Measurements from ENCODE around the gene OSBPL9. TPM values are rescaled to one million over a fixed set of nuclear protein-coding genes. Genes with fewer than 3 reads are reported as not detected.

The OSBPL9 gene
- total RNA-seq, 1 experiment from 2014 or later: 61.9 TPM

GRCh38 chr1:51749151-51749550 is 132.3 kb downstream of the OSBPL9 start:
- Mint-ChIP-seq H3K4me1 (ENCODE audit: low read depth, unreplicated experiment) (no peaks in the 10 kb centered on the region), H3K9me3 (ENCODE audit: unreplicated experiment) (no peaks in the 10 kb centered on the region)
- no peak for TF ChIP-seq CTCF (IDR thresholded peaks at IDR 0.05; ENCODE audit: insufficient read depth in 1 of 2, low read depth in 1 of 2, low read length in 1 of 2, severe bottlenecking in 1 of 2, unreplicated experiment in 1 of 2)

GRCh38 chr1:51750218-51750617 is 133.3 kb downstream of the OSBPL9 start:
- Mint-ChIP-seq H3K9me3 (ENCODE audit: unreplicated experiment) (no peaks in the 10 kb centered on the region), H3K36me3 (ENCODE audit: insufficient read depth, unreplicated experiment) (peaks cover 16% of the 10 kb centered on the region), H3K27me3 (ENCODE audit: insufficient read depth, unreplicated experiment) (no peaks in the 10 kb centered on the region), H3K27ac (ENCODE audit: unreplicated experiment) (no peak overlapping the region), H3K4me1 (ENCODE audit: low read depth, unreplicated experiment) (no peaks in the 10 kb centered on the region), H3K4me3 (ENCODE audit: unreplicated experiment) (no peak overlapping the region)
- no peaks in the 10 kb centered on the region for H3K4me1 ChIP-seq
- H3K9me3 ChIP-seq: no peaks in the 10 kb centered on the region
- ChIA-PET POLR2A (no interaction called here), CTCF (no interaction called here)
- intact Hi-C loops (cut with micrococcal nuclease; ENCODE audit: unreplicated experiment): no loop called here
- H3K36me3 ChIP-seq (ENCODE audit: control insufficient read depth, insufficient read depth, low read length): no peaks in the 10 kb centered on the region; the same call in none of the 2 replicates
- TF ChIP-seq CTCF (IDR thresholded peaks at IDR 0.05; ENCODE audit: insufficient read depth in 1 of 2, low read depth in 1 of 2, low read length in 1 of 2, severe bottlenecking in 1 of 2, unreplicated experiment in 1 of 2): no peak
- no peak for DNase-seq
- H3K4me3 ChIP-seq (ENCODE audit: low read depth, low read length): no peak overlapping the region
- no peaks in the 10 kb centered on the region for H3K27me3 ChIP-seq (replicated peaks; ENCODE audit: control insufficient read depth, insufficient read depth, low read length)
- no TSS peak for BruUV-seq (replicated peaks)

More at GRCh38 chr1:51749151-51749550, 132.3 kb downstream of the OSBPL9 start:
- H3K9me3 ChIP-seq: no peaks in the 10 kb centered on the region
- no peaks in the 10 kb centered on the region for H3K27me3 Mint-ChIP-seq (ENCODE audit: insufficient read depth, unreplicated experiment)
- H3K27me3 ChIP-seq (replicated peaks; ENCODE audit: control insufficient read depth, insufficient read depth, low read length): no peaks in the 10 kb centered on the region
- no peaks in the 10 kb centered on the region; the same call in 1 of the 2 replicates for H3K36me3 ChIP-seq (ENCODE audit: control insufficient read depth, insufficient read depth, low read length)
- intact Hi-C loops (cut with micrococcal nuclease; ENCODE audit: unreplicated experiment): no loop called here
- peaks cover 20% of the 10 kb centered on the region for H3K36me3 Mint-ChIP-seq (ENCODE audit: insufficient read depth, unreplicated experiment)
- POLR2A ChIA-PET: no interaction called here
- no peak overlapping the region for H3K4me3 Mint-ChIP-seq (ENCODE audit: unreplicated experiment)
- DNase-seq: no peak
- BruUV-seq (replicated peaks): no TSS peak
- H3K4me3 ChIP-seq (ENCODE audit: low read depth, low read length): no peak overlapping the region
- H3K27ac Mint-ChIP-seq (ENCODE audit: unreplicated experiment): no peak overlapping the region
- CTCF ChIA-PET: no interaction called here
- no peaks in the 10 kb centered on the region for H3K4me1 ChIP-seq

GRCh38 chr1:51750729-51751128 is 133.8 kb downstream of the OSBPL9 start:
- Mint-ChIP-seq H3K36me3 (ENCODE audit: insufficient read depth, unreplicated experiment) (peaks cover 21% of the 10 kb centered on the region), H3K27me3 (ENCODE audit: insufficient read depth, unreplicated experiment) (no peaks in the 10 kb centered on the region), H3K27ac (ENCODE audit: unreplicated experiment) (no peak overlapping the region), H3K9me3 (ENCODE audit: unreplicated experiment) (no peaks in the 10 kb centered on the region), H3K4me3 (ENCODE audit: unreplicated experiment) (no peak overlapping the region), H3K4me1 (ENCODE audit: low read depth, unreplicated experiment) (no peaks in the 10 kb centered on the region)
- no peaks in the 10 kb centered on the region for H3K4me1 ChIP-seq
- no peaks in the 10 kb centered on the region for H3K27me3 ChIP-seq (replicated peaks; ENCODE audit: control insufficient read depth, insufficient read depth, low read length)
- no TSS peak for BruUV-seq (replicated peaks)
- H3K4me3 ChIP-seq (ENCODE audit: low read depth, low read length): no peak overlapping the region
- DNase-seq: no peak
- CTCF ChIA-PET: no interaction called here
- TF ChIP-seq CTCF (IDR thresholded peaks at IDR 0.05; ENCODE audit: insufficient read depth in 1 of 2, low read depth in 1 of 2, low read length in 1 of 2, severe bottlenecking in 1 of 2, unreplicated experiment in 1 of 2): no peak
- POLR2A ChIA-PET: no interaction called here
- H3K36me3 ChIP-seq (ENCODE audit: control insufficient read depth, insufficient read depth, low read length): no peaks in the 10 kb centered on the region; the same call in none of the 2 replicates
- H3K9me3 ChIP-seq: no peaks in the 10 kb centered on the region
- intact Hi-C loops (cut with micrococcal nuclease; ENCODE audit: unreplicated experiment): no loop called here
